ENCODE results near the gene EYS.
A peak's percentile ranks its signal among the peaks of the same experiment; 100 is the strongest.

EYS gene

DNA sequence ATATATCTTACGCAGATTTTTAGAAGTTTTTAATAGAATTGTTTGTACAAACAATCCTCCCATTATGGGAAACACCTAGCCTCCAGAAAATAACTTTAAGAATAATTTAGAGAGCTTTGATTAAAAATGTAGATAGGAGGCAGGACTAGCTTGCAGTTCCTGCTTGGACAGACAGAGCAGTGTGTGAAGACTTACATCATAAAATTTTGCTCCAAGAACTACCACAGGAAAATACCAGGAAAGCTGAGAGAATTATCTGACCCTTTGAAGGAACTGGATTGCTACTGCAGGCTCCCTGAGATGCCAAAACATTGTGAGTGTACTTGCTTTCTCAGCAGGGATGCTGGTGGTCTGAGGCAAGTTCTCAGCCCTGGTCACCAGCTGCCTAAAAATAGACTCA is 64.2 kb downstream of the EYS start:
- no peaks in the 10 kb centered on the region for H3K79me2 ChIP-seq (ENCODE audit: insufficient read depth, low read length)
- H3K9me3 ChIP-seq (ENCODE audit: insufficient read depth, low read depth, low read length), result no peaks in the 10 kb centered on the region
- no peaks in the 10 kb centered on the region for H4K20me1 ChIP-seq (ENCODE audit: insufficient read depth, low read length, poor library complexity, severe bottlenecking)
- H3K4me2 ChIP-seq (ENCODE audit: low read depth, low read length, poor library complexity, severe bottlenecking), result no peak overlapping the region
- no peaks in the 10 kb centered on the region for H3K36me3 ChIP-seq (ENCODE audit: insufficient read depth, low read length)
- H2AFZ ChIP-seq (ENCODE audit: low read length), result no peak overlapping the region
- H3K4me3 ChIP-seq (ENCODE audit: low read length, poor library complexity, severe bottlenecking), result no peak overlapping the region
- H3K9ac ChIP-seq (ENCODE audit: low read depth, low read length, poor library complexity, severe bottlenecking), result no peak overlapping the region
- TF ChIP-seq EZH2phosphoT487 (IDR thresholded peaks at IDR 0.05; ENCODE audit: borderline replicate concordance), result no peak
- TF ChIP-seq CTCF (conservative IDR thresholded peaks at IDR 0.05; ENCODE audit: low read length), result no peak
- H3K9me2 ChIP-seq (replicated peaks; ENCODE audit: low read depth, low read length), result no peaks in the 10 kb centered on the region
- no peaks in the 10 kb centered on the region for H3K4me1 ChIP-seq (ENCODE audit: insufficient read depth, low read length, poor library complexity, severe bottlenecking)
- H3F3A ChIP-seq (ENCODE audit: low read depth), result no peaks in the 10 kb centered on the region
- no peaks in the 10 kb centered on the region for H3K27me3 ChIP-seq (ENCODE audit: insufficient read depth, low read length, poor library complexity, severe bottlenecking)

DNA sequence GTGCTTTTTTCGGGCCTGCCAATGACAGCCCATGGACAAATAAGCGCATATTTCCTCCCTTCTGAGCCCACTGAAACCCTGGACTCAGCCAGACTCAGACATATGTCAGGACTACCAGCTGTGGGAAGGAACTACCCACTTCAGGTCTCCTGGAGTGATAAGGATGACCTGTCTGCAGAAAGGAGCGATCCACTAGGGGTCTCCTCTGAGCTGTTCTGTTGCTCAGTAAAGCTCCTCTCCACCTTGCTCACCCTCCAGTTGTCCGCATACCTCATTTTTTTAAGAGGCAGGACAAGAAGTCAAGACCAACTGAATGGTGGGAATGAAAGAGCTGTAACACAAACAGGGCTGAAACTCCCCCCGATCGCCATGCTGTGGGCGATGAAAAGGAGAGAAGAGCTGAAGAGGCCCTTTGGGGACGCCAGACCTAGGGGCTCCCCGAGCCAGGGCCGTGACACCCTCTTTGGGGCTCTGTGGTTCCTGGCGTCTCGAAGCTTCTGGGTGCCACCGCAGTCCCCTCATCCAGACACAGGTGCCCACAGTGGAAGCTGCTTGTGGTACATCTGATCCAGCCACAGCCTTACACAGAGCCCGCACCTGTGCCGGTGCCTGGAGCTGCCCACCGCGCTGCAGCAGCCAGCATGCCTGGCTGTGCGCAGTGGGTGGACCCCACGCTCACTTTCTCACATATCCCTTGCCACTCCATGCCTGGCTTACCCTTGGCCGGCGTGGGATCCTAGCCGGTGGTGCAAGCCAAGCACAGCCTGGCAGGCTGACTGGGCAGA is 68.8 kb downstream of the EYS start:
- Histone ChIP-seq H3K4me1 (ENCODE audit: insufficient read depth, low read length, poor library complexity, severe bottlenecking) (no peaks in the 10 kb centered on the region), H3K9ac (ENCODE audit: low read depth, low read length, poor library complexity, severe bottlenecking) (no peak overlapping the region), H4K20me1 (ENCODE audit: insufficient read depth, low read length, poor library complexity, severe bottlenecking) (no peaks in the 10 kb centered on the region), H3K27me3 (ENCODE audit: insufficient read depth, low read length, poor library complexity, severe bottlenecking) (no peaks in the 10 kb centered on the region), H3F3A (ENCODE audit: low read depth) (no peaks in the 10 kb centered on the region), H2AFZ (ENCODE audit: low read length) (no peak overlapping the region), H3K9me3 (ENCODE audit: insufficient read depth, low read depth, low read length) (no peaks in the 10 kb centered on the region), H3K79me2 (ENCODE audit: insufficient read depth, low read length) (no peaks in the 10 kb centered on the region), H3K4me3 (ENCODE audit: low read length, poor library complexity, severe bottlenecking) (no peak overlapping the region), H3K9me2 (replicated peaks; ENCODE audit: low read depth, low read length) (no peaks in the 10 kb centered on the region), H3K36me3 (ENCODE audit: insufficient read depth, low read length) (no peaks in the 10 kb centered on the region), H3K4me2 (ENCODE audit: low read depth, low read length, poor library complexity, severe bottlenecking) (no peak overlapping the region)
- no peak for TF ChIP-seq EZH2phosphoT487 (IDR thresholded peaks at IDR 0.05; ENCODE audit: borderline replicate concordance)
- TF ChIP-seq CTCF (conservative IDR thresholded peaks at IDR 0.05; ENCODE audit: low read length), result peak; percentile 35; the same call in 1 of the 2 replicates

DNA sequence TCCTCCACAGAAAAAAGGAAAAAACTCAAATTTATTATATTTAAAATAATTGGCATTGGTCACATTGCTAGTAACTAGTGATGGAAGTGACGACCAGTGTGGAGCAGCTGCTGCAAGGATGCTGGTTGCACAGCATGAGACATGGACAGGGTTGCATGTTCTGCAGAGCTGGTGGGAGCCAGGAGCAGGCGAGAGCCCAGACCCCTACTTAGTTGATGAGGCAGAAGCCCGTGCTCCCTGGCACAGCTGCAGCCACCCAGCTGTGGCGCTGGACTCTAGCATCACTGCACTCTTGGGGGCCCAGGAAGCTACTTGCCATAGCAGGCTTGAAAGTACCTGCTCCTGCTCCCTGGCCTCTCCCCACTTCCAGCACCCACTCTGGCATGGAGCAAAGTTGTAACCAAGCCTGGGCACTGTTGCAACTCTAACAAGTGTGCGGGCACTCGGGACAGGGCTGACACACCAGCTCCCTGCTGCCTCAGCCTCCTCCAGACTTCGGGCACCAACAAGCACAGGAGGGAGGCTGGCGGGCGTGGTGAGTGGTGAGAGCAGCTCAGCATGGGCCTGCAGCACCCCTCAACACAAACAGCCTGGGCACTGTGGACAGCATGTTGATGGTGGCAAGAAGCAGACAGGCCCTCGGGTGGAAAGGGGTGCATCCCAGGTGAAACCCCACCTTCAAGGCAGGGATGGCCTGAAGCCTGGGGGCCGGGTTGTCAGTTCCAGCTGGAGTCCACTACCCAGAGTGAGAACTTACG is 69.6 kb downstream of the EYS start:
- Histone ChIP-seq H3K27me3 (ENCODE audit: insufficient read depth, low read length, poor library complexity, severe bottlenecking) (no peaks in the 10 kb centered on the region), H4K20me1 (ENCODE audit: insufficient read depth, low read length, poor library complexity, severe bottlenecking) (no peaks in the 10 kb centered on the region), H3K4me1 (ENCODE audit: insufficient read depth, low read length, poor library complexity, severe bottlenecking) (no peaks in the 10 kb centered on the region), H3K9me2 (replicated peaks; ENCODE audit: low read depth, low read length) (no peaks in the 10 kb centered on the region), H2AFZ (ENCODE audit: low read length) (no peak overlapping the region), H3K9ac (ENCODE audit: low read depth, low read length, poor library complexity, severe bottlenecking) (no peak overlapping the region), H3K9me3 (ENCODE audit: insufficient read depth, low read depth, low read length) (no peaks in the 10 kb centered on the region), H3K4me3 (ENCODE audit: low read length, poor library complexity, severe bottlenecking) (no peak overlapping the region), H3K79me2 (ENCODE audit: insufficient read depth, low read length) (no peaks in the 10 kb centered on the region), H3K4me2 (ENCODE audit: low read depth, low read length, poor library complexity, severe bottlenecking) (no peak overlapping the region), H3F3A (ENCODE audit: low read depth) (no peaks in the 10 kb centered on the region), H3K36me3 (ENCODE audit: insufficient read depth, low read length) (no peaks in the 10 kb centered on the region)
- no peak for TF ChIP-seq EZH2phosphoT487 (IDR thresholded peaks at IDR 0.05; ENCODE audit: borderline replicate concordance)
- TF ChIP-seq CTCF (conservative IDR thresholded peaks at IDR 0.05; ENCODE audit: low read length), result no peak

Data from Loucy (cell line).